Hematopoietic multipotent progenitor cell treated with erythropoietin and hydrocortisone succinate and interleukin-3 and kit ligand, for 8 days (in vitro differentiated cells): Measurements from ENCODE around the gene SLC6A3.
"Not testable (repeated sequence)": the region's sequence is repeated elsewhere in the genome, so short reads cannot be mapped to it uniquely, and the experiment has no call there.

Source experiments
- DNase-seq: peaks from one replicate; pipeline ENCODE4 v3.0.0-alpha.2; 2015

The SLC6A3 gene

DNA sequence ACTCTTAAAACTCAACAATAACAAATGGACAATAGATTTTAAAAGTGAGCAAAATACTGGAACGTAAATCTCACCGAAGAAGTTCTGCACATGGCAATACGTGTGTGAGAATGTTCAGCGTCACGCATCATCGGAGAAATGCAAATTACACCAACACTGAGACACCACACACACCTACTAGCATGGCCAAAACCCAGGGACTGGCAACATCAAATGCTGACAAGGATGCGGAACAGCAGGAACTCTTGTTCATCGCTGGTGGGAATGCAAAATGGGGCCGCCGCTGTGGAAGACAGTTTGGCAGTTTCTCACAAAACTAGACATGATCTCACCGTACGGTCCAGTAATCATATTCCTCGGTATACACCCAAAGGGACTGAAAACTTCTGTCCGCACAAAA is 78.7 kb downstream of the SLC6A3 start:
- no peak for DNase-seq

DNA sequence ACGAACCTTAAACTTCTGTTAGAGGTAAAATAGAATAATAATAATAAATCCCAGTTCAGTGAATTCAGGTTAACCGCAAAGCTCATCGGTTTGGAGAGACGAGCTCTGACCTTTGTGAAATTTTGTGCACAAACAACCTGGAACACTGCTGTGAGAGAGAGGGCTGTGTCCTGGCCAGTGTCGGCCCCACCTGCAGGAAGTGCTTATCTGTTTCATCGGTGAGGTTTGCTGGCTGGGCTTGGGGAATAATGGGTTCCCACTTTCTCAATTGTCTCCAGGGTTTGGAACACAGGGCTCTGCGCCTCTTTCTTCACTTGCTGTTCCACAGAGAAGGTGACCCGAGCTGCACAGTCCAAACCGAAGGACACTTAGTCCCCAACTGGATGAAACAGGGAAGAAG is 81.0 kb downstream of the SLC6A3 start:
- no peak for DNase-seq

DNA sequence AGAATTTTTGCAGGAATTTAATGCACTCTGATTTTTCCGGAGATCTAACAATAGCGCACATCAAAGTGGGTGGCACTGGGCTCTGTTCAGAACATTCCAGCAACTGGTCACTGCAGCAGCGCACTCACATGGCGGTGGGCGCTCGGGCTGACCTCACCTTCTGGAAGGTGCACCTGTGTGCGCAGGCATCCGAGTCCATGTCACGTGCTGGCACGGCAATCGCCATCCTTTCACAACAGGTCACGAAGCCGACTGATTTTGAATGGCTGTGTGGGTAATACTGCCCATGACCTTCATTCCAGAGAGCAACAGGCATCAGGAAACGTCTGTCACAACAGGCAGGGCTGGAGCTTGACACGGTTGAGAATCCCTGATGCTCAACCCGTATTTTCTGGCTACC is 81.7 kb downstream of the SLC6A3 start:
- DNase-seq, result no peak

DNA sequence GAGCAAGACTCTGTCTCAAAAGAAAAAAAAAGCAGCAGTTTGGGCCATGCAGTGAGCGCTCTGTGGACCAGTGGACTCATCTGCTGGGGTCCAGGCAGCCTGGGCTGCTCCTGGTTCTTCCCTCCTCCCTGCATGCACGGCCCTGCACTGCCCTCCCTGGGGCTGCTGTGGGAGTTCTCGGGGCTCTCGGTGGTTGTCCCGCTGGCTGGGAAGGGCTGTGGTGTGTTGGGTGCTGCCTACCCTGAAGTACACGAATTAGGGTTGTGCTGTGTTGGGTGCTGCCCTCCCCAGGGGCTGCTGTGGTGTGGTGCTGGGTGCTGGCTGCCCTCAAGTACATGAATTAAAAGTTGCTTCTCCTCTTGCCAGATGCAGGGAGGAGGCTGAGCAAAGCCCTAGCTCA is 82.1 kb downstream of the SLC6A3 start:
- no peak for DNase-seq

DNA sequence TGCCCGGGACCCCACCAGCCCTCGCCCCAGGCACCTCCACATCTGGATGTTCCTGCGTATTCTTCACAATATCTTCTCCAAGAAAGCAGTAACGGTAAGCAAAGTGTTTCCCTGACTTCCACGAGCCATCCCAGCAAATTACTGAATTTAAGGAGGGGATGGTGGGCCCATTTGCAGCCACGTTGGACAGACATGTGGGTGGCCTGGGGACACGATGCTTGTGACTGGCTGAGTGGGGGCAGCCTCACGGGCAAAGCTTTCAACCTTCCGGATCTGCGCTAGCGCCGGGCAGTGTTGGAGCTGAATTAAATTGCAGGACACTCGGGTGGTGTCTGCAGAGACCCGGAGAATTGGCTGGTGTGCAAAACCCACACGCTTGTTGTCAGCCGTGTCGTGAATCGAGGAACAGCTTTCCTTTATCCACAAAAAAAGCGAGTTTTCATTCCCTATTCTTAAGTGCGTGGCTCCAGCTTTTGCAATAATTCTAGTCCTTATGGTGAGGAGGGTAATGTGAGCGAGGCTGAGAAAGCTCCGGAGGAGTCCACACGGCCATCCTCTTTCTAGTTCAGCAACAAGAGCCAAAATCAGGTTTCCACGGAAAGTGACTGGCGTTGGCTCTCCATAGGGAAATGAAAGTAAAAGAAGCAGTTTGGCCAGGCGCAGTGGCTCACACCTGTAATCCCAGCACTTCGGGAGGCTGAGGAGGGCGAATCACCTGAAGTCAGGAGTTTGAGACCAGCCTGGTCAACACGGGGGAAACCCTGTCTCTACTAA is 82.8 kb downstream of the SLC6A3 start:
- no peak for DNase-seq

DNA sequence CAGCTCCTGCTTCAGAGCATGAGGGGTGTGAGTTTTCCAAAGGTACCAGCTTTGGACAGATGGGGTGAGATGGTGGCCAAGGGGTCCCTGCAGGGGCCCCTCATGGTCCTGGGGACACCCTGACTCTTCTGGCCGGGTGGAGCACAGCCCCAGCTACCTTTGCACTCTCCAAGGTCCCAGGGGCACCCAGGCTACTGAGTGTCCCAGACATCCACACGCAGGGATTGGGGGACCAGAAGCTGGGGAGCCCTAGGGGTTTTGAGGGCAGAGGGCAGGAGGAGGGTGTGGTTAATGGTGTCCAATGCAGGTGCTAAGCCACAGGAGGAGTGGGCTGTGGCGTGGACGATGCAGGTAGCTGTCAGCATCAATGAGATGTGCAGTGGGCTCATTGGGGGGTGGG is 84.4 kb downstream of the SLC6A3 start:
- no peak for DNase-seq

DNA sequence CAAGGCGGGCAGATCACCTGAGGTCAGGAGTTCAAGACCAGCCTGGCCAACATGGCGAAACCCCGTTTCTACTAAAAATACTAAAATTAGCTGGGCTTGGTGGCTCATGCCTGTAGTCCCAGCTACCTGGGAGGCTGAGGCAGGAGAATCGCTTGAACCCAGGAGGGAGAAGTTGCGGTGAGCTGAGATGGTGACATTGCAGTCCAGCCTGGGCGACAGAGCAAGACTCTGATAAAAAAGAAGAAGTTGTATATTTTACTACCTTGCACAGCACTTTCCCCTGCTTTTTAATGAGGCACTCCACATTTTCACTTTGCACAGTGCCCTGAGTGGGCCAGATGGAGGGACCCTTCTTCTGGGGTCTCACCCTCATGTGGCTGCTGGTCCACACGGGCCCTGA is 84.9 kb downstream of the SLC6A3 start:
- DNase-seq, result not testable (repeated sequence)

DNA sequence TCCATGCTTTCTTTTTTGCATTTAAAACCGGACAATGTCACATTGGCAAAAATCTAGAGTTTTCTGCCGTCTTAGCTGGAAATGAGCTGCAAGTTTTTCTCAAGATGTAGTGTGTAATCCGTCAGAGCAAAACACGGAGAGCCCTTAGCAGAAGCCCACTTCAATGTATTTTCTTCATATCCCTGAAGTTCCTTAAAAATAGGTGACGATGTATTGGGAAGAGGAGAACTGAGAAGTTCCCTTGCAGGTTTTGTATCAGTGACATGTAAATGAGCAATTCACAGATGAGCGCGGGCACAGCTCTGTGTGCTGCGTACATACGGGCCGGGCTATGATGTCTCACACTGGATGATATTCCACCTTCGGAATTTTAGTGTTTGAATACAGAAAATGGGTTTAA is 85.5 kb downstream of the SLC6A3 start:
- DNase-seq, result no peak

DNA sequence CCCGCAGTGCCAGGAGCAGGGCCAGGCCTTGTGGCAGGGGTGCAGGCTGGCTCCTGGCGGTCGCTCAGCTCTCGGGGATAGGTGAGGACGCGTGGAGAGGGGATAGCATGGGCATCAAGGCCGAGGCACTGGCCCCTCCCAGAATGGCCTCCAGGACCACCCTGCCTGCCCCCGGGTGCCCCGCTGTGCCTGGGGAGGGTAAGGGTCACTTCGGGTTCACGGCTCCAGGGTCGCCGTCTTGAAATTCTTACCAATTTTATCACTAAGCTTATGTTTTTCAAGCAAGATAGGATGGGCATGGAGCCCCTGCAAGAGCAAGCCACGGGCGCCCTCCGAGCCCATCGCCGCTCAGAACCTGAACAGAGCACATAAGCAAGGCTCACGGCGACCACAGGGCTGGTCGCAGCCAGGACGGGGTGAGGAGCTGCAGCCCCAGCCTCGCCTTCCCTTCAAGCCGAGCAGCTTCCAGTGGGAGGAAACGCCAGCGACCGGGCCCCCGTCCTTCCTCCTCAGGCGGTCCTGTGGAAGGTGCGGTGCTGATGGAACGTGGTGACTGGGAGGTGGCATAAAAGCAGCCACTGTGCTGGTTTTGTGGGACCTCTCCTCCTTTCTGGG is 86.1 kb downstream of the SLC6A3 start:
- no peak for DNase-seq

DNA sequence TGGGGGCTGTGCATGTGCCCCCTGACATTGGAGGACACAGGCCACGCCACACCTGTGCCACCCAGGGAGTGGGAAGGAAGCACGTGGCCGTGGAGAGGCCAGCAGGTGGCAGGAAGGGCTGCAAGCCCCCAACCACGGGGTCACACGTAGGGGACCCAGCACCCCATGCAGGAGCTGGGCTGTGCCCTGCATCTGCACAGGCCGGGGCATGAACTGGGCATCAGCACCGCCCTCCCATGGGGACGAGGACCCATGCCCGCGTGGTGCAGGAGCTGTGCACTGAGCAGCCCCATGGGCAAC is 86.6 kb downstream of the SLC6A3 start:
- no peak for DNase-seq

DNA sequence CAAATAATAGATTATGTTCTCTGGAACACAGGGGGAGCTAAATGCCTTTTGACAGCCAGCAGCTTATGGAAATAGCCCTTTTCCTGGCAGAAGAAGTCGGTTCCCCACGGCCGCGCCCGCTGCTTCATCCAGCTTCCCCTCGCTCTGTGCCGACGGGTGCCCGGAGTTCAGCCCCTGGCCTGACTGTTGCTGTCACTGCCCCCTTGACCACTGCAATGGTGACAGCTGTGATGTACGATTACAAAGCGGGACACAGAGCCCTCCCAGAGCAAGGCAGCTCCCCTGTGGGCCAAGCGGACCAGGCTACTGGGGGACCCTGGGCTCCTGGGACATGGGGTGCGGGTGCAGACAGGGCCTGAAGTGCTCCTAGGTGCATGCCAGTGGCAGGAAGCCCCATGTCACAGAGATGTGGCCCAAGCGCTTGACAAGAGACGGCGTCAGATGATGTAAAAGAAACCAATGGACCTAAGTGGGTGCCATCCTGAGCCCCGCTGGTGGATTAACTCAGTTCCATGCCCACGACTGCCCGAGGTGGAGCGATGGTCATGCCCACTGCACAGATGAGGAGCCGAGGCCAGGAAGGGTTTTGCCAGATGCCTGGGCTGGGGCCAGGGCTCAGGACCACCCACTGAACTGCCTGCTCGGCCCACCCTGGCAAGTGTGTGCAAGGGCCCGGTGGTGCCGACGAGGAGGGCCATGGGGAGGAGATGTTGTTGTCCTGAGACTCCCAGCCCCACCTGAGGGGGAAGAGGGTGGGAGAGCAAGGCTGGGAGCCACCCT is 87.1 kb downstream of the SLC6A3 start:
- no peak for DNase-seq

DNA sequence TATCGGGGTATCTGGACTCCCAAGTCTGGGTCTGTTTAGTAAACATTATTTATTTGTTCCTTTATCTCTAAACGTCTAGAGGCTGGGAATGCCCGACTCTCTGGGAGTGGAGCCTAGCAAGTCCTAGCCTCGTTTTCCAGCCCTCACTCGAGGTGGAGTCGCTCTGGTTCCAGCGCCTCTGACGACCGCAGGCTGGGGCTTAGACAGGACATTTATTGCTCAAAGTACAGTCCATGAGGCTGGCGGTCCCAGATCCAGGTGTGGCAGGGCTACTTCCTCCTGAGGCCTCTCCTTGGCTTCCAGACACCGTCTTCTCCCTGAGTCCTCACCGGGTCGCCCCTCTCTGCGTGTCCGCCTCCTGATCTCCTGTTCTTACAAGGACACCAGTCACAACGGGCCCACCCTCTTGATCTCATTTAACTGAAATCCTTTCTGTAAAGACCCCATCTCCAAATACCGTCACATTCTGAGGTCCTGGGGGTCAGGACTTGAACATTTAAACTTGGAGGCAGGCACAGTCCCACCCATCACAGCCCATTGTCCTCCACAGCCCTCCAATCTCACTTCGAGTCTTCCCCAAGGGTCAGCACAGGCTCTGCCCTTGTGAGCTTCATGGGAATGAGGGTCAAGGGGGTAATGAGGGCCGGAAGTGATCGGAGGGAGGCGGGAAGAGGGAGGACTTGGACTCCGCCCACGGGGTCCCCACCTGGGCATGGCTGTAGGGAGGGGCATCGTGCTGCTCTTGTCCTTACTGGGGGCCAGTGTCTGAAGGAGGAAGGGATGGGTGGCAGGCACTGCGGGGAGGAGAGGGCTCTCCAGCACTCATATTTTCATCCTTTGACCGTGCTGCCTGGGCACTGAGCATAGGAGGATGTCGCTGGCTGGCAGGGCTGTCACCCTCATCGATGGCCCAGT is 88.1 kb downstream of the SLC6A3 start:
- no peak for DNase-seq

DNA sequence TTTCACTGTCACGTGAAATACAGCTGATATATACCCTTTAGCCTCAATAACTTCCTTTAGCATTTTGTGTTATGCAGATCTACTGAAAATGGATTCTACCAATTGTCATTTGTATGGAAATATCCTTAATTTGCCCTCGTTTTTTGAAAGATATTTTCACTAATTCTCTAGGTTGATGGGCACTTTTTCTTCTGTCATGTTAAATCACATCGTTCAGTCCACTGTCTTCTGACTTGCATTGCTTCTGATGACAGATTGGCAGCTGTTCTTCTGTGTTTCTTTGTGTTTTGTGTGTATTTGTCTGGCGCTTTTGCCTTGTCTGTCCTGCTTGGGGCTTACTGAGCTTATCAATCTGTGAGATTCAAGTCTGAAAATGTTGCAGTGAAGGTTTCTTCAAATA is 90.7 kb downstream of the SLC6A3 start:
- DNase-seq, result no peak

DNA sequence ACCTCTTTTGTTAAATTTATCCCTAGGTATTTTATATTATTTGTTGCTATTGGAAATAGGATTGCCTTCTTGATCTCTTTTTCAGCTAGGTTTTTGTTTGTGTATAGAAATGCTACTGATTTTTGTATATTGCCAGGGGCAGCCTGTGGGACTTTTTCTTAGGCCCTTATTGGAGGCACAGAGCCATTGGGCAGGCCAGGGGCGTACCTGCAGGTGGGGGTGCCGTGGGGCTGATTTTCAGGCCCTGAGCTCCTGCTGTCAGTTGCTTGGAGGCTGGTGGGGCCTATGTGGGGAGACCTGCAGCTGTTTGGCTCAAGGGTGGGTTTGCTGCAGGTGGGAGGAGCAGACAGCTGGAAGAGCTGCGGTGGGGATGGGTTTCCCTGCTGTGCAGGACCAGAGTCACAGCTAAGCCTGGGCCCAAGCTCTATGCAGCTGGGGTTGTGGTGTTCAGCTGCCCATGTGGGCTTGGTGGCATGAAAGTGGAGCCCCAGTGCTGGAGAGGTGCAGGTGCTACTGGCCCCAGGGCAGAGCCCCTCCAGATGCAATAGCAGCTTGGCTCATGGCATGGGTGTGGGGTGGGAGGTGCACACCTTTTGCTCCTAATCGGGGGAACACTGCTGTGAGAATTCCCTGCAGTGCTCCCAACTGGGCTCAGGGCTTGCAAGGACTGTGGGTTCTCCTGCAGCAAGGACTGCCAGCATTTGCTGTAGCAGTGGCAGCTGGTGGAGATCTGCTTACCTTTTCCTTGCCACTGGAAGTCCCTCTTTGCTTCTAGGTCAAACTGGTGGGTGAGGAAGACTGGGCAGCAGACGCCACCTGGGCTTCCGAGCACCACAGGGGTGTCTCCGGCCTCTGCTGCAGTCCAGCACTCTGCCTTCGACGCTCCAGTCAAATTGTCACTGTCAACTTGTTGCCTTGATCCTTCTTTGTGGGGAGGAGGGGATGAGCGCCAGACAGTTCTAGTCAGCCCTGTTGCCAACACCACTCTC is 92.7 kb downstream of the SLC6A3 start:
- no peak for DNase-seq

DNA sequence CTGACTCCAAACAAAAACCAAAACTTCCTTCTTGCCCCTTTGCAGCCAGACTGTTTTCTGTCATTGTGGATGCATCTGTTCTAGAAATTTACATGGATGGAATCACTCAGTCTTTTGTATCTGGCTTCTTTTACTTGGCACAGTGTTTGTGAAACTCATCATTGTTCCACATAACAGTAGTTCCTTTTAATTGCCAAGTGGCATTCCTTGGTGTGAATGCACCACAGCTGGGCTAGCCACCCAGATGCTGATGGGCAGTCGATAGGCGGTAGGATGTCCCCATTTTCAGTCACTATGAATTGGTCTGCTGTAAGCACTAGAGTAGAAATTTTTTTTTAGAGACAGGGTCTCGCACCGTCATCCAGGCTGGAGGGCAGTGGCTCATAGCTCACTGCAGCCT is 94.1 kb downstream of the SLC6A3 start:
- DNase-seq, result no peak

DNA sequence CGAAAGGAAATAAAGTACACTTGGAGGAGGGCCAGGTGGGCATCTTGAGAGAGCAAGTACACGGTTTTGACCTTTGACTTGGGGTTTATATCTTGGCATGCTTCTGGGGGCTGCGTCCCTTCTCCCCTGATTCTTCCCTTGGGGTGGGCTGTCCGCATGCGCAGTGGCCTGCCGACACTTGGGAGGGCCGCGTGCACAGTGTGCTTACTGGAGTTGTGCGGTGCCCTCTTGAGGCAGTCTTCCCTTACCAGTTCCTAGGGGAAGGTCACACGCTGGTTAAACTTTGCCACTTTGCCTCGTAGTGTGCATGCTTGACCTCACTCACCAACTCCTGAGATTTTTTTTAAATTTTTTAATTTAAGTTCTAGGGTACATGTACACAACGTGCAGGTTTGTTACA is 96.0 kb downstream of the SLC6A3 start:
- no peak for DNase-seq

DNA sequence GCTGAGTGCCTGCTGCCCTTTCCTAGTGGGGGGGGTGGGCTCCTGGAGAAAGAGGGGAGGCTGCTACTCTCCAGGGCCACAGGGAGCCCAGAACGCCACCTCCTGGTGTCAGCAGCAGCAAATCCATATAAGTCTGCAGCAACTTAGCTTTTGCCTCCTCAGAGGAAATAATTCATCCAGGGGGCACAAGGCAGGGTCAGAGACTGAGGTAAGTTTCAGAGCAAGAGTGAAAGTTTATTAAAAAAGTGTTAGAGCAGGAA is 96.3 kb downstream of the SLC6A3 start:
- DNase-seq, result no peak

DNA sequence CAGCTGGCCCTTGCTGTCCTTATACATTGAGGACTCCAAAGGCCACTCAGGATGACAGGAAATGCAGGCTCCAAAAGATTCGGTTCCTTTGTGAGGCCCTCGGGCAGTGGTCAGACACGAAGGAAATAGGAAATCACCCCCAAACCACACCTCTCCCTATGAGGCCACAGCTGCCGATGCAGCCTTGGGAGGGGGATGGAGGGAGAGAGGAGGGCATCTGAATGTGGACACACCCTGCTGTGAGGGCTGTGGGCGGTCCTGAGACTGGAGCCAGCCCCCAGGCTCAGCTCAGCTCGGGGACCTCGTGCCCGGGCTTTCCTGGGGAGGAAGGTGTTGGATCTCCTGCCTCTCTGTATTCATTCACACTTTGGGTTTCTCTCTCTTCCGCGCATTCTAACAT is 97.7 kb downstream of the SLC6A3 start:
- DNase-seq, result peak; percentile 17

DNA sequence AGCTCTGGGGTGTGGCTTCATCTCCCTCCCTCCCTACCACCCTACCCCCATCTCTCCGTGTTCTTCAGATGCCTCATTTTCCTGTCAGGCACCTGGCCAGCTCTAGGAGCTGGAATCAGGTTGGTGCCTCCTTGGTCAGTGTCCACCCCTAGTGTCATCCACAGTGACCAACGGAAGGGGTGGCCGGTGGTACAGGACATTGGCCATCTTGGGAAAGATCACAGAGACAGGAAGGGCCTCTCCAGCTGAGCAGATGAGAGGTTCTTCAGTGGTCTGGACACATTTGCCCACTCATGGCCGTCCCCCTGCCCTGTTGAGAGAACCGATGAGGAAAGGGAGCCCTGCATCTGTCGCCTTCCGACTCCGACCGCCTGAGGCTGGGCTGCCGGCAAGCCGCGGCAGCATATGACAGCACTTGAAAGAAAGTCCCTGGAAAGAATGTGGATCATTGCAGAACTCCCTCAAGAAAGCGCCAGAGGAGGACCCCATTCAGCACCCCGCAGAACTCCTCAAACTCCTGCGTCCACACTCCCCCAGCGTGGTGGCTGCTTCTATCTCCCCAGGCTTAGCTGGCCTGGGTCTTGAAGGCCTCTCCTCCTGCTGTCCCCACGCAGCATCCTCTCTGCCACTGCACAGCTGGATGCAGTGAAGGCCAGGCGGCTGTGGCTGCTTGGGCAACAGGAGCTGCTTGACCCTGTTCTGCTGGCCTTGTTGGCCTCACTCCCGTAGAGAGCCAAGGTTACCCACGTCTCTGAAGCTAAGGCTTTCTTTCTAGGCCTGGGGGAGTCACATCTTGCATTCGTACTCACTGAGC is 98.4 kb downstream of the SLC6A3 start:
- DNase-seq, result no peak

DNA sequence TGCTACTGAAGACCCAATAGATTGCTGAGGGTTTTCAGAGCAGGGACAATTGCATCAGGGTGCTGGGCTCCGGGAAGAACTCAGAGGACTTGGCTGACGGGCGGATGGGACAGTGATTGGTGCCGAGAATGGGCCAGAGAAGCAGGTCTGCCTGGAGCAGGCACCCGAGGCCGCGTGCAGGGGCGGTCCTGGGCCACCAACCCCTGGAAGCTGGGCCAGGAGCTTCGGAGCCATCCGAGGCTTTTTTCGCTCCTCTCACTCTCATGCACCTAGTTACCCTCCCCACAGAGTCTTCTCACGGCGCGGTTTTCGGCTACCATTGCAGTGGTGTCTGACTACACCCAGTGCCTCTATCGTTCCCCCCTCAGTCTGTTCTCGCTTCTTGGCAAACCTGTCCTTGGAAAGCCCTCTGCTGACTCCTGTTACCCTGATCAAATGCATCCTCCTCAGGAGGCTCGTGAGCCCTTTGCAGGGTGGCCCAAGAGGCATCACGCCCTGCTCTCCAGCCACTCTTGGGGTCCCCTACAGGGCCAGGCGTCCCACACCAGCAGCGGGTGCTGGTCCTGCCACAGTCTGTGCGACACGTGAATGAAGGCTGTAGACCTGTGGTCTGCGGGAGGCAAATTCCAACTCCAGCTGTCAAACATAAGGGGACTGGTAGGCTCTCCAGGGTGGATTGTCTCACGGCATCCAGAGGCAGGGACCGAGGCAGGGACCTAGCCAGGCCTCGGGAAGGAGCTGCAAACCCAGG is 99.2 kb downstream of the SLC6A3 start:
- DNase-seq, result no peak
